ENCODE data around the gene KRTAP21-3.

KRTAP21-3 gene

GRCh38 chr21:30695956-30696355 is 22.6 kb downstream of the KRTAP21-3 start:
- H3K27ac ChIP-seq (ENCODE audit: insufficient read depth in 1 of 2, low read depth in 1 of 2, low read length in 2 of 2, poor library complexity in 1 of 2, severe bottlenecking in 2 of 2), result no peak overlapping the region
- CTCF ChIA-PET, result no interaction called here
- H3K27me3 ChIP-seq (replicated peaks in 2 of 5; ENCODE audit: control insufficient read depth in 4 of 5, insufficient read depth in 5 of 5, low read length in 4 of 5), result no peaks in the 10 kb centered on the region
- no CpG with 5 or more reads among the region's 1 CpG for WGBS (ENCODE audit: insufficient coverage)
- DNase-seq, result no peak
- POLR2A ChIA-PET, result no interaction called here
- H3K4me1 ChIP-seq (ENCODE audit: control extremely low read depth in 1 of 4, control insufficient read depth in 4 of 4, insufficient read depth in 4 of 4, low read length in 3 of 4), result no peaks in the 10 kb centered on the region
- H3K36me3 ChIP-seq (ENCODE audit: control insufficient read depth in 4 of 4, insufficient read depth in 4 of 4, low read length in 3 of 4), result no peaks in the 10 kb centered on the region
- no peak overlapping the region for H3K4me3 ChIP-seq (ENCODE audit: control insufficient read depth in 1 of 7, extremely low read depth in 1 of 7, insufficient read depth in 4 of 7, low read depth in 2 of 7, low read length in 6 of 7)
- H3K9me3 ChIP-seq (ENCODE audit: control extremely low read depth in 1 of 5, control insufficient read depth in 4 of 5, insufficient read depth in 2 of 5, low read depth in 1 of 5, low read length in 4 of 5), result peaks cover 0 to 6% (median 2%) of the 10 kb centered on the region in 5 experiments

- POLR2A ChIA-PET, result no interaction called here
- DNase-seq, result no peak
- CTCF ChIA-PET, result no interaction called here
Observed at GRCh38 chr21:30689822-30690221, 28.8 kb downstream of the KRTAP21-3 start.

GRCh38 chr21:30684506-30684905 is 34.1 kb downstream of the KRTAP21-3 start:
- WGBS (ENCODE audit: insufficient coverage), result 89% methylated on average over 6 of the region's 6 CpGs
- ChIA-PET POLR2A (no interaction called here), CTCF (no interaction called here)
- Histone ChIP-seq H3K4me1 (ENCODE audit: control extremely low read depth in 1 of 4, control insufficient read depth in 4 of 4, insufficient read depth in 4 of 4, low read length in 3 of 4) (no peaks in the 10 kb centered on the region), H3K27me3 (replicated peaks in 2 of 5; ENCODE audit: control insufficient read depth in 4 of 5, insufficient read depth in 5 of 5, low read length in 4 of 5) (no peaks in the 10 kb centered on the region), H3K4me3 (ENCODE audit: control insufficient read depth in 1 of 7, extremely low read depth in 1 of 7, insufficient read depth in 4 of 7, low read depth in 2 of 7, low read length in 6 of 7) (no peak overlapping the region), H3K27ac (ENCODE audit: insufficient read depth in 1 of 2, low read depth in 1 of 2, low read length in 2 of 2, poor library complexity in 1 of 2, severe bottlenecking in 2 of 2) (no peak overlapping the region), H3K36me3 (ENCODE audit: control insufficient read depth in 4 of 4, insufficient read depth in 4 of 4, low read length in 3 of 4) (no peaks in the 10 kb centered on the region), H3K9me3 (ENCODE audit: control extremely low read depth in 1 of 5, control insufficient read depth in 4 of 5, insufficient read depth in 2 of 5, low read depth in 1 of 5, low read length in 4 of 5) (no peaks in the 10 kb centered on the region)
- no peak for DNase-seq

More at GRCh38 chr21:30689822-30690221, 28.8 kb downstream of the KRTAP21-3 start:
- WGBS (ENCODE audit: insufficient coverage), result 67% methylated on average over 6 of the region's 7 CpGs
- Histone ChIP-seq H3K4me1 (ENCODE audit: control extremely low read depth in 1 of 4, control insufficient read depth in 4 of 4, insufficient read depth in 4 of 4, low read length in 3 of 4) (no peaks in the 10 kb centered on the region), H3K27me3 (replicated peaks in 2 of 5; ENCODE audit: control insufficient read depth in 4 of 5, insufficient read depth in 5 of 5, low read length in 4 of 5) (no peaks in the 10 kb centered on the region), H3K4me3 (ENCODE audit: control insufficient read depth in 1 of 7, extremely low read depth in 1 of 7, insufficient read depth in 4 of 7, low read depth in 2 of 7, low read length in 6 of 7) (no peak overlapping the region), H3K9me3 (ENCODE audit: control extremely low read depth in 1 of 5, control insufficient read depth in 4 of 5, insufficient read depth in 2 of 5, low read depth in 1 of 5, low read length in 4 of 5) (peaks cover 0 to 2% (median 0%) of the 10 kb centered on the region in 5 experiments), H3K27ac (ENCODE audit: insufficient read depth in 1 of 2, low read depth in 1 of 2, low read length in 2 of 2, poor library complexity in 1 of 2, severe bottlenecking in 2 of 2) (no peak overlapping the region), H3K36me3 (ENCODE audit: control insufficient read depth in 4 of 4, insufficient read depth in 4 of 4, low read length in 3 of 4) (no peaks in the 10 kb centered on the region)

- Histone ChIP-seq H3K4me3 (ENCODE audit: control insufficient read depth in 1 of 7, extremely low read depth in 1 of 7, insufficient read depth in 4 of 7, low read depth in 2 of 7, low read length in 6 of 7) (no peak overlapping the region), H3K27ac (ENCODE audit: insufficient read depth in 1 of 2, low read depth in 1 of 2, low read length in 2 of 2, poor library complexity in 1 of 2, severe bottlenecking in 2 of 2) (no peak overlapping the region), H3K27me3 (replicated peaks in 2 of 5; ENCODE audit: control insufficient read depth in 4 of 5, insufficient read depth in 5 of 5, low read length in 4 of 5) (no peaks in the 10 kb centered on the region), H3K9me3 (ENCODE audit: control extremely low read depth in 1 of 5, control insufficient read depth in 4 of 5, insufficient read depth in 2 of 5, low read depth in 1 of 5, low read length in 4 of 5) (no peaks in the 10 kb centered on the region), H3K36me3 (ENCODE audit: control insufficient read depth in 4 of 4, insufficient read depth in 4 of 4, low read length in 3 of 4) (no peaks in the 10 kb centered on the region), H3K4me1 (ENCODE audit: control extremely low read depth in 1 of 4, control insufficient read depth in 4 of 4, insufficient read depth in 4 of 4, low read length in 3 of 4) (no peaks in the 10 kb centered on the region)
- CTCF ChIA-PET, result no interaction called here
- POLR2A ChIA-PET, result no interaction called here
- WGBS (ENCODE audit: insufficient coverage), result no CpG with 5 or more reads among the region's 1 CpG
- no peak for DNase-seq
Observed at GRCh38 chr21:30680586-30680985, 38.0 kb downstream of the KRTAP21-3 start.

GRCh38 chr21:30676737-30677136 is 41.8 kb downstream of the KRTAP21-3 start:
- Histone ChIP-seq H3K27me3 (replicated peaks in 2 of 5; ENCODE audit: control insufficient read depth in 4 of 5, insufficient read depth in 5 of 5, low read length in 4 of 5) (no peaks in the 10 kb centered on the region), H3K27ac (ENCODE audit: insufficient read depth in 1 of 2, low read depth in 1 of 2, low read length in 2 of 2, poor library complexity in 1 of 2, severe bottlenecking in 2 of 2) (no peak overlapping the region), H3K4me1 (ENCODE audit: control extremely low read depth in 1 of 4, control insufficient read depth in 4 of 4, insufficient read depth in 4 of 4, low read length in 3 of 4) (no peaks in the 10 kb centered on the region), H3K9me3 (ENCODE audit: control extremely low read depth in 1 of 5, control insufficient read depth in 4 of 5, insufficient read depth in 2 of 5, low read depth in 1 of 5, low read length in 4 of 5) (no peaks in the 10 kb centered on the region), H3K36me3 (ENCODE audit: control insufficient read depth in 4 of 4, insufficient read depth in 4 of 4, low read length in 3 of 4) (no peaks in the 10 kb centered on the region), H3K4me3 (ENCODE audit: control insufficient read depth in 1 of 7, extremely low read depth in 1 of 7, insufficient read depth in 4 of 7, low read depth in 2 of 7, low read length in 6 of 7) (no peak overlapping the region)
- CTCF ChIA-PET, result interaction anchor here (1.0 kb wide), 1 partner anchor 11 kb away, joined by 3 read pairs; no protein-coding TSS in a partner anchor
- no peak for DNase-seq
- POLR2A ChIA-PET, result no interaction called here

GRCh38 chr21:30674312-30674711 is 44.3 kb downstream of the KRTAP21-3 start:
- no peaks in the 10 kb centered on the region for H3K4me1 ChIP-seq (ENCODE audit: control extremely low read depth in 1 of 4, control insufficient read depth in 4 of 4, insufficient read depth in 4 of 4, low read length in 3 of 4)
- POLR2A ChIA-PET, result no interaction called here
- no peaks in the 10 kb centered on the region for H3K27me3 ChIP-seq (replicated peaks in 2 of 5; ENCODE audit: control insufficient read depth in 4 of 5, insufficient read depth in 5 of 5, low read length in 4 of 5)
- 100% methylated on average over 1 of the region's 1 CpG for WGBS (ENCODE audit: insufficient coverage)
- no peaks in the 10 kb centered on the region for H3K9me3 ChIP-seq (ENCODE audit: control extremely low read depth in 1 of 5, control insufficient read depth in 4 of 5, insufficient read depth in 2 of 5, low read depth in 1 of 5, low read length in 4 of 5)
- no peak for DNase-seq
- H3K4me3 ChIP-seq (ENCODE audit: control insufficient read depth in 1 of 7, extremely low read depth in 1 of 7, insufficient read depth in 4 of 7, low read depth in 2 of 7, low read length in 6 of 7), result no peak overlapping the region
- CTCF ChIA-PET, result no interaction called here
- no peak overlapping the region for H3K27ac ChIP-seq (ENCODE audit: insufficient read depth in 1 of 2, low read depth in 1 of 2, low read length in 2 of 2, poor library complexity in 1 of 2, severe bottlenecking in 2 of 2)
- H3K36me3 ChIP-seq (ENCODE audit: control insufficient read depth in 4 of 4, insufficient read depth in 4 of 4, low read length in 3 of 4), result no peaks in the 10 kb centered on the region

- Histone ChIP-seq H3K36me3 (ENCODE audit: control insufficient read depth in 4 of 4, insufficient read depth in 4 of 4, low read length in 3 of 4) (no peaks in the 10 kb centered on the region), H3K4me3 (ENCODE audit: control insufficient read depth in 1 of 7, extremely low read depth in 1 of 7, insufficient read depth in 4 of 7, low read depth in 2 of 7, low read length in 6 of 7) (no peak overlapping the region), H3K27ac (ENCODE audit: insufficient read depth in 1 of 2, low read depth in 1 of 2, low read length in 2 of 2, poor library complexity in 1 of 2, severe bottlenecking in 2 of 2) (no peak overlapping the region), H3K4me1 (ENCODE audit: control extremely low read depth in 1 of 4, control insufficient read depth in 4 of 4, insufficient read depth in 4 of 4, low read length in 3 of 4) (no peaks in the 10 kb centered on the region), H3K27me3 (replicated peaks in 2 of 5; ENCODE audit: control insufficient read depth in 4 of 5, insufficient read depth in 5 of 5, low read length in 4 of 5) (no peaks in the 10 kb centered on the region), H3K9me3 (ENCODE audit: control extremely low read depth in 1 of 5, control insufficient read depth in 4 of 5, insufficient read depth in 2 of 5, low read depth in 1 of 5, low read length in 4 of 5) (no peaks in the 10 kb centered on the region)
- CTCF ChIA-PET, result no interaction called here
- POLR2A ChIA-PET, result no interaction called here
- no CpG with 5 or more reads among the region's 2 CpGs for WGBS (ENCODE audit: insufficient coverage)
- DNase-seq, result no peak
Observed at GRCh38 chr21:30672985-30673650, 45.5 kb downstream of the KRTAP21-3 start.

All from common myeloid progenitor, CD34-positive (primary cell).